T-helper 22 cell (primary cell): ENCODE data around the gene NACC2.

Experiments
- DNase-seq: peaks from one replicate; pipeline ENCODE4 v3.0.0-alpha.2; 2020; ENCODE audit warnings: low read depth

The NACC2 gene

GRCh38 chr9:136095070-136096058 is at the start of gene NACC2:
TSS of gene NACC2 (minus strand) at chr9:136095289. CDS start at chr9:136050521, 44,768 bp downstream.
- no peak for DNase-seq

- DNase-seq: no peak
Observed at GRCh38 chr9:136144450-136144849, 49.4 kb upstream of the NACC2 start.

- DNase-seq: no peak
Observed at GRCh38 chr9:136143215-136144001, 48.3 kb upstream of the NACC2 start.

GRCh38 chr9:136142859-136143214 is 47.7 kb upstream of the NACC2 start:
- DNase-seq: no peak

GRCh38 chr9:136142414-136142796 is 47.3 kb upstream of the NACC2 start:
- no peak for DNase-seq

GRCh38 chr9:136141682-136142413 is 46.8 kb upstream of the NACC2 start:
- no peak for DNase-seq

- DNase-seq: no peak
Observed at GRCh38 chr9:136140966-136141365, 45.9 kb upstream of the NACC2 start.

- DNase-seq: no peak
Observed at GRCh38 chr9:136140046-136140445, 45.0 kb upstream of the NACC2 start.

GRCh38 chr9:136138566-136138965 is 43.5 kb upstream of the NACC2 start:
- DNase-seq: no peak

GRCh38 chr9:136137321-136138265 is 42.5 kb upstream of the NACC2 start:
- no peak for DNase-seq

GRCh38 chr9:136136127-136136925 is 41.2 kb upstream of the NACC2 start:
- DNase-seq: no peak

GRCh38 chr9:136135326-136136126 is 40.4 kb upstream of the NACC2 start:
- no peak for DNase-seq

- DNase-seq: no peak
Observed at GRCh38 chr9:136133959-136134484, 38.9 kb upstream of the NACC2 start.

- no peak for DNase-seq
Observed at GRCh38 chr9:136133191-136133958, 38.3 kb upstream of the NACC2 start.

GRCh38 chr9:136132512-136133050 is 37.5 kb upstream of the NACC2 start:
- no peak for DNase-seq

GRCh38 chr9:136131629-136132511 is 36.8 kb upstream of the NACC2 start:
- DNase-seq: no peak

GRCh38 chr9:136129176-136129575 is 34.1 kb upstream of the NACC2 start:
- DNase-seq: no peak
